Stimulated activated CD4-positive, alpha-beta T cell treated with anti-CD3 and anti-CD28 coated beads, Interleukin-1b, Interleukin-23, amount 100 ng/mL, for 1 hour (primary cell): ENCODE data around the gene PHF11.
"Not testable (repeated sequence)": the region's sequence is repeated elsewhere in the genome, so short reads cannot be mapped to it uniquely, and the experiment has no call there.

Source experiments
- DNase-seq, 2 donors: peaks; one replicate each; pipeline ENCODE4 v3.0.0-alpha.2; 2020; ENCODE audit warnings: low read depth in 2 of 2

Gene PHF11

GRCh38 chr13:49495783-49496762 is at the start of gene PHF11:
PHF11 (plus strand) TSS chr13:49495953; CDS start chr13:49496002, 49 bp downstream.
- peak; percentile 60 for DNase-seq

GRCh38 chr13:49446473-49446872 is 49.3 kb upstream of the PHF11 start:
- no peak for DNase-seq

- DNase-seq: no peak
Observed at GRCh38 chr13:49448753-49449152, 47.0 kb upstream of the PHF11 start.

GRCh38 chr13:49450105-49450819 is 45.5 kb upstream of the PHF11 start:
- DNase-seq: no peak

GRCh38 chr13:49452725-49453457 is 42.9 kb upstream of the PHF11 start:
- no peak for DNase-seq

GRCh38 chr13:49453465-49453864 is 42.3 kb upstream of the PHF11 start:
- DNase-seq: no peak

- no peak for DNase-seq
Observed at GRCh38 chr13:49454388-49455006, 41.3 kb upstream of the PHF11 start.

GRCh38 chr13:49455007-49455398 is 40.8 kb upstream of the PHF11 start:
- no peak for DNase-seq

GRCh38 chr13:49456156-49456555 is 39.6 kb upstream of the PHF11 start:
- no peak for DNase-seq

GRCh38 chr13:49457221-49457620 is 38.5 kb upstream of the PHF11 start:
- no peak for DNase-seq

- DNase-seq: no peak
Observed at GRCh38 chr13:49459580-49459979, 36.2 kb upstream of the PHF11 start.

- DNase-seq: no peak
Observed at GRCh38 chr13:49464085-49464484, 31.7 kb upstream of the PHF11 start.

GRCh38 chr13:49464621-49465325 is 31.0 kb upstream of the PHF11 start:
- no peak for DNase-seq

GRCh38 chr13:49466292-49466838 is 29.4 kb upstream of the PHF11 start:
- DNase-seq: no peak

- DNase-seq: no peak
Observed at GRCh38 chr13:49472186-49472585, 23.6 kb upstream of the PHF11 start.

GRCh38 chr13:49476529-49476928 is 19.2 kb upstream of the PHF11 start:
- DNase-seq: no peak

- no peak for DNase-seq
Observed at GRCh38 chr13:49481788-49482187, 14.0 kb upstream of the PHF11 start.

GRCh38 chr13:49488563-49488962 is 7.2 kb upstream of the PHF11 start:
- no peak for DNase-seq

GRCh38 chr13:49494645-49495044 is 1.1 kb upstream of the PHF11 start:
- DNase-seq: no peak

- not testable (repeated sequence) for DNase-seq
Observed at GRCh38 chr13:49496837-49497236, 1.1 kb downstream of the PHF11 start.

GRCh38 chr13:49497272-49497671 is 1.5 kb downstream of the PHF11 start:
- no peak for DNase-seq
